Amygdala (tissue), 56 donors: ENCODE measurements around the gene IL11RA.

Experiments
- DNase-seq, 56 donors: peaks; one replicate each; lab custom pipeline; 2025; lab: John Stamatoyannopoulos, UW

Gene IL11RA

DNA sequence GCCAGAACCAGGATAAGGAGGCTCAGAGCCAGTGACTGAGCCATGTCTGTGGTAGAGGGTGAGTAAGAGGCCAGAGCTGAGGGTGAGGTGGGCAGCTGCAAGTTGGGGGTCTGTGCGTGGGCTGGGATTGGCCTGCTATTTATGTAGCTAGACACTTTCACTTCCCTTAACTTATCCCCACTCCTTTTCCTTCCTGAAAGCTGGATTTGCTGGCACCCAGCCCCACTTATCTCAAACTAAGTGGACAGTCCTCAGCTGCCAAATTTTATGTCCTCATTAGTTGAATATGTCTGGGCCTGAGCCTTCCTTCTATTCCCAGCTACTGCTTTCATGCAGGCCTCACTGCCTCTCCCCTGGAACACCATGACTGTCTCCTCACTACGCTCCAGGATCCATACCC lies 58.0 kb downstream of the IL11RA start, which contains the start of gene CCL21:
CCL21 (minus strand) TSS at position 114 of the 400 bp plus-strand sequence; CDS start at position 44, 70 bp downstream.
- peak in 1 of 56 donors; percentile 2 for DNase-seq
